GM23338 (cell line): ENCODE data around the gene UTP18. TPM values are rescaled to one million over a fixed set of nuclear protein-coding genes. Genes with fewer than 3 reads are reported as not detected.
"Not testable (repeated sequence)": the region's sequence is repeated elsewhere in the genome, so short reads cannot be mapped to it uniquely, and the experiment has no call there.

ENCODE experiments used
- ATAC-seq: fragments of 200-7000 bp; cut with Tn5 transposase; 3 replicates; pipeline ENCODE4 v1.9.1; 2020
- DNase-seq: peaks from one replicate; pipeline ENCODE4 v3.0.0-alpha.2; 2015; ENCODE audit warnings: low spot score
- H2AFZ ChIP-seq: fragments of 200-600 bp; sonication (generic); 2 replicates; pipeline ENCODE4 v1.8.0; 2016; ENCODE audit warnings: antibody characterized with exemption, mild to moderate bottlenecking, moderate library complexity
- H3F3A ChIP-seq: fragments of 200-600 bp; sonication (generic); replicated peaks from 2 replicates; pipeline ENCODE4 v1.8.0; 2017; ENCODE audit warnings: antibody characterized with exemption, mixed run types, low read depth
- H3K27ac ChIP-seq: fragments of 200-600 bp; sonication (generic); 2 replicates; pipeline ENCODE4 v1.6.1; 2016; ENCODE audit warnings: low read depth
- H3K27me3 ChIP-seq: fragments of 200-600 bp; sonication (generic); 2 replicates; pipeline ENCODE4 v1.8.0; 2016; ENCODE audit warnings: mild to moderate bottlenecking, mixed run types, moderate library complexity; ENCODE audit not compliant: insufficient read depth
- H3K36me3 ChIP-seq: fragments of 200-600 bp; sonication (generic); 2 replicates; pipeline ENCODE4 v1.8.0; 2016; ENCODE audit warnings: mild to moderate bottlenecking; ENCODE audit not compliant: insufficient read depth
- H3K4me1 ChIP-seq: fragments of 200-600 bp; sonication (generic); 2 replicates; pipeline ENCODE4 v1.8.0; 2016; ENCODE audit warnings: mild to moderate bottlenecking, moderate library complexity; ENCODE audit not compliant: insufficient read depth
- H3K4me2 ChIP-seq: fragments of 200-600 bp; sonication (generic); 2 replicates; pipeline ENCODE4 v1.7.1; 2017; ENCODE audit warnings: mixed run types
- H3K4me3 ChIP-seq: fragments of 200-600 bp; sonication (generic); 2 replicates; pipeline ENCODE4 v1.6.1; 2016; ENCODE audit warnings: mixed run types
- H3K79me2 ChIP-seq: fragments of 200-600 bp; sonication (generic); replicated peaks from 2 replicates; pipeline ENCODE4 v1.8.0; 2017; ENCODE audit warnings: mild to moderate bottlenecking; ENCODE audit not compliant: insufficient read depth
- H3K9me2 ChIP-seq: fragments of 200-600 bp; sonication (generic); 2 replicates; pipeline ENCODE4 v1.8.0; 2017; ENCODE audit not compliant: insufficient read depth
- H4K20me1 ChIP-seq: fragments of 200-600 bp; sonication (generic); replicated peaks from 2 replicates; pipeline ENCODE4 v1.8.0; 2017; ENCODE audit warnings: mild to moderate bottlenecking; ENCODE audit not compliant: insufficient read depth
- H3K27ac Mint-ChIP-seq: 2 replicates; pipeline ENCODE4 v1.8.0; 2020; ENCODE audit warnings: inconsistent platforms, mild to moderate bottlenecking, moderate library complexity, mixed read lengths
- H3K27me3 Mint-ChIP-seq: 3 replicates; pipeline ENCODE4 v1.8.0; 2022; ENCODE audit warnings: low read depth, mild to moderate bottlenecking, moderate library complexity, mixed read lengths, inconsistent platforms; ENCODE audit not compliant: insufficient read depth, poor library complexity
- H3K36me3 Mint-ChIP-seq: 3 replicates; pipeline ENCODE4 v1.8.0; 2021; ENCODE audit warnings: low read depth, mild to moderate bottlenecking, inconsistent platforms, moderate library complexity, mixed read lengths
- H3K4me1 Mint-ChIP-seq: 3 replicates; pipeline ENCODE4 v1.8.0; 2020; ENCODE audit warnings: mild to moderate bottlenecking, inconsistent platforms, mixed read lengths
- H3K4me3 Mint-ChIP-seq: 3 replicates; pipeline ENCODE4 v1.8.0; 2021; ENCODE audit warnings: moderate library complexity, mild to moderate bottlenecking, inconsistent platforms, mixed read lengths
- H3K9me3 Mint-ChIP-seq: 3 replicates; pipeline ENCODE4 v1.8.0; 2020; ENCODE audit warnings: moderate library complexity, mild to moderate bottlenecking, inconsistent platforms, mixed read lengths
- polyA plus RNA-seq: library from polyadenylated mRNA; unstranded; fragments of >200 nt; fragmentation: Nextera tagmentation; extraction: Ambion mirVana; gene quantifications from 2 replicates; pipeline ENCODE4 v1.2.1, GENCODE V29; 2016
- total RNA-seq: library from RNA; depleted of rRNA; stranded (reverse); fragments of >200 nt; shearing (Covaris generic); gene quantifications from 2 replicates; pipeline ENCODE4 v1.2.3, GENCODE V29; 2014
- TF ChIP-seq, protein P1 (sequence below): fragments of 250-450 bp; sonication (Bioruptor Pico); IDR thresholded peaks from 2 replicates; pipeline ENCODE4 v1.5.0; 2020; ENCODE audit warnings: mild to moderate bottlenecking, moderate library complexity
- TF ChIP-seq, protein P2 (sequence below), 2 experiments: fragments of 200-600 bp in 1 of 2; sonication (generic) in 1 of 2; conservative IDR thresholded peaks; 2 replicates each; pipeline versions ENCODE4 v1.5.1 to v1.6.1; 2016 to 2017; ENCODE audit warnings: antibody characterized with exemption in 2 of 2, low read depth in 2 of 2, mild to moderate bottlenecking in 2 of 2, moderate library complexity in 1 of 2

The UTP18 gene
- total and polyA plus RNA-seq, 2 experiments from 2014 or later, result 79.4 to 87.9 TPM

- not testable (repeated sequence) for H3K4me2 ChIP-seq, H3K4me1 ChIP-seq, ATAC-seq, H3K27ac Mint-ChIP-seq, H3K4me1 Mint-ChIP-seq, H4K20me1 ChIP-seq, H3K27me3 ChIP-seq, H3K27ac ChIP-seq, H3F3A ChIP-seq, H3K4me3 ChIP-seq, H2AFZ ChIP-seq, DNase-seq, H3K27me3 Mint-ChIP-seq, H3K9me3 Mint-ChIP-seq, H3K9me2 ChIP-seq, H3K4me3 Mint-ChIP-seq
- peaks cover 58% of the 10 kb centered on the region for H3K36me3 Mint-ChIP-seq
- Histone ChIP-seq H3K79me2 (peaks cover 20% of the 10 kb centered on the region; the same call in 1 of the 2 replicates), H3K36me3 (peaks cover 13% of the 10 kb centered on the region; the same call in 1 of the 2 replicates)
Measured at GRCh38 chr17:51294338-51294737, 34.0 kb downstream of the UTP18 start.

- peaks cover 2% of the 10 kb centered on the region for H3K27me3 Mint-ChIP-seq
- H3K4me3 Mint-ChIP-seq, result no peak overlapping the region
- Histone ChIP-seq H3K36me3 (peaks cover 6% of the 10 kb centered on the region; the same call in 1 of the 2 replicates), H3F3A (no peaks in the 10 kb centered on the region), H4K20me1 (no peaks in the 10 kb centered on the region), H3K9me2 (no peaks in the 10 kb centered on the region), H3K4me3 (no peak overlapping the region), H3K27me3 (no peaks in the 10 kb centered on the region), H3K4me2 (no peak overlapping the region), H3K27ac (peak overlapping the region; percentile 81), H3K4me1 (peaks cover 33% of the 10 kb centered on the region), H2AFZ (no peak overlapping the region), H3K79me2 (peaks cover 7% of the 10 kb centered on the region; the same call in 1 of the 2 replicates)
- peaks cover 25% of the 10 kb centered on the region for H3K36me3 Mint-ChIP-seq
- peaks cover 5% of the 10 kb centered on the region; the same call in 2 of the 3 replicates for H3K9me3 Mint-ChIP-seq
- H3K4me1 Mint-ChIP-seq, result peaks cover 34% of the 10 kb centered on the region
- peak; percentile 75 for ATAC-seq
- peak overlapping the region; percentile 67 for H3K27ac Mint-ChIP-seq
- TF ChIP-seq, protein P1, sequence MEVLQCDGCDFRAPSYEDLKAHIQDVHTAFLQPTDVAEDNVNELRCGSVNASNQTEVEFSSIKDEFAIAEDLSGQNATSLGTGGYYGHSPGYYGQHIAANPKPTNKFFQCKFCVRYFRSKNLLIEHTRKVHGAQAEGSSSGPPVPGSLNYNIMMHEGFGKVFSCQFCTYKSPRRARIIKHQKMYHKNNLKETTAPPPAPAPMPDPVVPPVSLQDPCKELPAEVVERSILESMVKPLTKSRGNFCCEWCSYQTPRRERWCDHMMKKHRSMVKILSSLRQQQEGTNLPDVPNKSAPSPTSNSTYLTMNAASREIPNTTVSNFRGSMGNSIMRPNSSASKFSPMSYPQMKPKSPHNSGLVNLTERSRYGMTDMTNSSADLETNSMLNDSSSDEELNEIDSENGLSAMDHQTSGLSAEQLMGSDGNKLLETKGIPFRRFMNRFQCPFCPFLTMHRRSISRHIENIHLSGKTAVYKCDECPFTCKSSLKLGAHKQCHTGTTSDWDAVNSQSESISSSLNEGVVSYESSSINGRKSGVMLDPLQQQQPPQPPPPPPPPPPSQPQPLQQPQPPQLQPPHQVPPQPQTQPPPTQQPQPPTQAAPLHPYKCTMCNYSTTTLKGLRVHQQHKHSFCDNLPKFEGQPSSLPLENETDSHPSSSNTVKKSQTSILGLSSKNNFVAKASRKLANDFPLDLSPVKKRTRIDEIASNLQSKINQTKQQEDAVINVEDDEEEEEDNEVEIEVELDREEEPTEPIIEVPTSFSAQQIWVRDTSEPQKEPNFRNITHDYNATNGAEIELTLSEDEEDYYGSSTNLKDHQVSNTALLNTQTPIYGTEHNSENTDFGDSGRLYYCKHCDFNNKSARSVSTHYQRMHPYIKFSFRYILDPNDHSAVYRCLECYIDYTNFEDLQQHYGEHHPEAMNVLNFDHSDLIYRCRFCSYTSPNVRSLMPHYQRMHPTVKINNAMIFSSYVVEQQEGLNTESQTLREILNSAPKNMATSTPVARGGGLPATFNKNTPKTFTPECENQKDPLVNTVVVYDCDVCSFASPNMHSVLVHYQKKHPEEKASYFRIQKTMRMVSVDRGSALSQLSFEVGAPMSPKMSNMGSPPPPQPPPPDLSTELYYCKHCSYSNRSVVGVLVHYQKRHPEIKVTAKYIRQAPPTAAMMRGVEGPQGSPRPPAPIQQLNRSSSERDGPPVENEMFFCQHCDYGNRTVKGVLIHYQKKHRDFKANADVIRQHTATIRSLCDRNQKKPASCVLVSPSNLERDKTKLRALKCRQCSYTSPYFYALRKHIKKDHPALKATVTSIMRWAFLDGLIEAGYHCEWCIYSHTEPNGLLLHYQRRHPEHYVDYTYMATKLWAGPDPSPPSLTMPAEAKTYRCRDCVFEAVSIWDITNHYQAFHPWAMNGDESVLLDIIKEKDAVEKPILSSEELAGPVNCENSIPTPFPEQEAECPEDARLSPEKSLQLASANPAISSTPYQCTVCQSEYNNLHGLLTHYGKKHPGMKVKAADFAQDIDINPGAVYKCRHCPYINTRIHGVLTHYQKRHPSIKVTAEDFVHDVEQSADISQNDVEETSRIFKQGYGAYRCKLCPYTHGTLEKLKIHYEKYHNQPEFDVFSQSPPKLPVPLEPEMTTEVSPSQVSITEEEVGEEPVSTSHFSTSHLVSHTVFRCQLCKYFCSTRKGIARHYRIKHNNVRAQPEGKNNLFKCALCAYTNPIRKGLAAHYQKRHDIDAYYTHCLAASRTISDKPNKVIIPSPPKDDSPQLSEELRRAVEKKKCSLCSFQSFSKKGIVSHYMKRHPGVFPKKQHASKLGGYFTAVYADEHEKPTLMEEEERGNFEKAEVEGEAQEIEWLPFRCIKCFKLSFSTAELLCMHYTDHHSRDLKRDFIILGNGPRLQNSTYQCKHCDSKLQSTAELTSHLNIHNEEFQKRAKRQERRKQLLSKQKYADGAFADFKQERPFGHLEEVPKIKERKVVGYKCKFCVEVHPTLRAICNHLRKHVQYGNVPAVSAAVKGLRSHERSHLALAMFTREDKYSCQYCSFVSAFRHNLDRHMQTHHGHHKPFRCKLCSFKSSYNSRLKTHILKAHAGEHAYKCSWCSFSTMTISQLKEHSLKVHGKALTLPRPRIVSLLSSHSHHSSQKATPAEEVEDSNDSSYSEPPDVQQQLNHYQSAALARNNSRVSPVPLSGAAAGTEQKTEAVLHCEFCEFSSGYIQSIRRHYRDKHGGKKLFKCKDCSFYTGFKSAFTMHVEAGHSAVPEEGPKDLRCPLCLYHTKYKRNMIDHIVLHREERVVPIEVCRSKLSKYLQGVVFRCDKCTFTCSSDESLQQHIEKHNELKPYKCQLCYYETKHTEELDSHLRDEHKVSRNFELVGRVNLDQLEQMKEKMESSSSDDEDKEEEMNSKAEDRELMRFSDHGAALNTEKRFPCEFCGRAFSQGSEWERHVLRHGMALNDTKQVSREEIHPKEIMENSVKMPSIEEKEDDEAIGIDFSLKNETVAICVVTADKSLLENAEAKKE, result no peak; the same call in 1 of the 2 replicates
- TF ChIP-seq, protein P2, sequence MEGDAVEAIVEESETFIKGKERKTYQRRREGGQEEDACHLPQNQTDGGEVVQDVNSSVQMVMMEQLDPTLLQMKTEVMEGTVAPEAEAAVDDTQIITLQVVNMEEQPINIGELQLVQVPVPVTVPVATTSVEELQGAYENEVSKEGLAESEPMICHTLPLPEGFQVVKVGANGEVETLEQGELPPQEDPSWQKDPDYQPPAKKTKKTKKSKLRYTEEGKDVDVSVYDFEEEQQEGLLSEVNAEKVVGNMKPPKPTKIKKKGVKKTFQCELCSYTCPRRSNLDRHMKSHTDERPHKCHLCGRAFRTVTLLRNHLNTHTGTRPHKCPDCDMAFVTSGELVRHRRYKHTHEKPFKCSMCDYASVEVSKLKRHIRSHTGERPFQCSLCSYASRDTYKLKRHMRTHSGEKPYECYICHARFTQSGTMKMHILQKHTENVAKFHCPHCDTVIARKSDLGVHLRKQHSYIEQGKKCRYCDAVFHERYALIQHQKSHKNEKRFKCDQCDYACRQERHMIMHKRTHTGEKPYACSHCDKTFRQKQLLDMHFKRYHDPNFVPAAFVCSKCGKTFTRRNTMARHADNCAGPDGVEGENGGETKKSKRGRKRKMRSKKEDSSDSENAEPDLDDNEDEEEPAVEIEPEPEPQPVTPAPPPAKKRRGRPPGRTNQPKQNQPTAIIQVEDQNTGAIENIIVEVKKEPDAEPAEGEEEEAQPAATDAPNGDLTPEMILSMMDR (conservative IDR thresholded peaks at IDR 0.05; ENCODE audit: low read depth in 2 of 2), result peak; percentile 90 to 94
- DNase-seq, result peak; percentile 83
Measured at GRCh38 chr17:51298508-51299371, 38.4 kb downstream of the UTP18 start.
